Stimulated activated CD4-positive, alpha-beta T cell treated with anti-CD3 and anti-CD28 coated beads, Interleukin-15, amount 100 ng/mL, for 48 hours (primary cell): ENCODE measurements around the gene CIAO3.

Source experiments
- DNase-seq, 2 donors: peaks; one replicate each; pipeline ENCODE4 v3.0.0-alpha.2; 2020; ENCODE audit warnings: low read depth in 2 of 2

The CIAO3 gene

GRCh38 chr16:710500-711075 lies 30.2 kb downstream of the CIAO3 start:
- DNase-seq = no peak

DNA sequence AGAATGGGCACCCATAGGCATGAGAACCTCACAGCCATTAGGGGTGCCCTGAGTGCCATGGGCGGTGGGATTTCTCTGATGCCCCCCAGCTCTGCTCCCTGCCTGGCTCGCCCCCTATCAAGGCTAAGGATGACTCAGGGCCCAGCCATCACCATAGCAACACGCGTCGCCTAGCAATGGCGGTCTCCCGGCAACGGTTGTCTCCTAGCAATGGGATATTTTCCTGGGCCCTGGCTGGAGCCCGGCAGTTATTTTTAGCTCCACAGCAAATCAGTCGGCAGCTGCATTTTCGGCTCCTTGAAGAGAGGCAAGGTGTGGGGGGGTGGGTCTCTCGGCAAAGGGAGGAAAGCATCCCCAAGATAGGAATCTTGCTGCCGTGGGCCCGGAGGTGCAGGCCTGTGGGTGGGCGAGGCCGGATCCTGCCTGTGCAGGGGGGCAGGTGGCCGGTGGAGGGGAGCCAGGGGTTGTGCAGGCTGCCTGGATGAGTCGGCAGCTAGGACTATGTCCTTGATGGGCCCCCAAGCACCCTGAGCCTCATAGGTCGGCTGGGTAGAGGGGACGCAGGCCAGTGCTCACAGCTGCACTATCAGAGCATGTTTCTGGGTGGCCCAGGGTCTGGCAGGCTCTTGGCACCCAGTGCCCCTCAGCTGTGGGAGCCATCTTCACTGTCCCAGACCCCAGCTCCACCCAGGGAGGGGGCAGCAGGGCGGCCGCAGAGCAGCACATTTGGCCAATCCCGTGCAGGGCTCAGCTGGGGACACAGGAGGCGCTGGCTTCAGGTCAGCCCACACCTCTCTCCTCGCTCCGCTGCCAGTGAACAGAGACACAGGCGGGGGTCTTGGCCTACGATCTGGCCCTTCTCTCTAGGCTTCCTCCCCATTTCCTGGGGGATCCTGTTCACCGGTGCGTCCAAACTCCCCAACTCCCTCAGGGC lies 31.0 kb downstream of the CIAO3 start:
- no peak for DNase-seq

DNA sequence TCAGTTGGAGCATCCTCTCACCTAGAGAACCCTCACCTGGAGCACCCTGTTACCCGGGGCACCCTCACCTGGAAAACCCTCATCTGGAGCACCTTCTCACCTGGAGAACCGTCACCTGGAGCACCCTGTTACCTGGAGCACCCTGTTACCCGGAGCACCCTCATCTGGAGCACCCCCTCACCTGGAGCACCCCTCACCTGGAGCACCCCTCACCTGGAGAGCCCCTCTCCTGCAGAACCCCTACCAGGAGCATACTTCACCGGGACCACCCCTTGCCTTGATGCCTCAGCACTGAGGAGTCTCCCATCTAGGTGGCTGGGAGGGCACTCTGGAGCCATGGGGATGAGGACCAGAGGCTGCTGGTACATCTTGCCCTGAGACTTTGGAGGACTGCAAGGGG lies 31.8 kb downstream of the CIAO3 start:
- DNase-seq = no peak

GRCh38 chr16:708019-708418 lies 32.8 kb downstream of the CIAO3 start:
- DNase-seq = no peak

DNA sequence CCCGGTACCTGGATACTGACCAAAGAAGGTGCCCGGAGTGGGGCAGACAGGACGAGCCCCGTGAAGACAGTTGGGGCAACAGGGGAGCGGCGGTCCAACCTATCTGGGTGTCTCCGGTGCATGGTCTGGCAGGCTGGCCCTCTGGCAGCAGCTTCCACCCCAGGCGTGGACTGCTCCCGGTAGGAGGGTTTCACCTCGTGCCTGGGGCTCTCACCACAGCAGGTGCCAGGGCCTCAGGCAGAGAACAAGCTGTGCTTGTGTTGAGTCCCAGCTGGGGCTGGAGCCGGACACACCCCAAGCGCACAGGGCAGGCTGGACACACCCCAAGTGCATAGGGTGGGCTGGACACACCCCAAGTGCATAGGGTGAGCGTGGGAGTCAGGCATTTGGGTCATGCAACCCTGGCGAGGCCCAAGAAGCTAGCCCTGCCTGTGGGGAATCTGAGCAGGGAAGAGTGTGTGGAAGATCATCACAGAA lies 33.7 kb downstream of the CIAO3 start:
- DNase-seq = no peak

GRCh38 chr16:706189-707061 lies 34.4 kb downstream of the CIAO3 start:
- no peak for DNase-seq

GRCh38 chr16:705431-706188 lies 35.2 kb downstream of the CIAO3 start, which contains the start of gene FBXL16:
FBXL16 (minus strand) TSS chr16:705801; CDS start chr16:697405, 8,396 bp downstream.
- DNase-seq = no peak

DNA sequence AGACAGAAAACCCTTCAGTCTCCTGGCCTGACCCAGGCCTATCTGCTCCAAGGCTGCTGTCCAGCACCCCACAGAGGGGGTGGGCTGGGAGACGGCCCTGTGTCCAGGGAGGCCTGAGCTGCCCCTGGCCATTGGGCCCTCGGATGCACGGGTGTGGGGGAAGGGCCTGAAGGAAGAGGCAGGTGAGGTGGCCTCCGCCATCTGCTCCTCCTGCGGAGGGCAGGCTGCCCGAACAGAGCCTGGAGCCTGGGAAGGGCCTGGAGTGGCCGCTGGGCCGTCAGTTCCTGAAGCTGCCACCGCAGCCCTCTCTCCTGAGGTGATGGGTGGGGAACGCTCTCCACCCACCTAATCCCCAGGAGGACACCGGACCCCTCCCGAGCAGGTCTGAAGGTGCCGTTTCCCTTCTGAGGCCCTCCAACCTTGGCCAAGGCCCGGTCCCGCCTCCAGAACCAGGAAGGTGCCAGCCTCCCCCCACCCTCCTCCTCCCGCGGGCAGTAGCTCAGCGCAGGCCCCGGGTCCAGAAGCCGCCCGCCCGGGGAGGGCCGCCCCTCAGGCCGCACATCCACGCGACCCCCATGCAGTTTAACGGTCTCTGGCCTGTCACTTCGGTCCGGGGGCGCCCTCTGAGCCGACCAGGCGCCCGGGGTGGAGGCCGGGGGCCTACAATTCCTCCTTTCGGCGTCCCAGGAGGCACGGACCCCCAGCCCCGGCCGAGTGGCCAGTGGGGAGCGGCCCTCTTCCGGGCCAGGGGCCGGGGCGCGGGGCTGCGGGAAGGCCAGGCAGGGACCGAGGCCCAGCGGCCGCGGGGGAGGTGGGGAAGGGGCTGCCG lies 36.0 kb downstream of the CIAO3 start:
- no peak for DNase-seq

GRCh38 chr16:704047-704446 lies 36.8 kb downstream of the CIAO3 start:
- no peak for DNase-seq

GRCh38 chr16:703406-703805 lies 37.4 kb downstream of the CIAO3 start:
- no peak for DNase-seq

DNA sequence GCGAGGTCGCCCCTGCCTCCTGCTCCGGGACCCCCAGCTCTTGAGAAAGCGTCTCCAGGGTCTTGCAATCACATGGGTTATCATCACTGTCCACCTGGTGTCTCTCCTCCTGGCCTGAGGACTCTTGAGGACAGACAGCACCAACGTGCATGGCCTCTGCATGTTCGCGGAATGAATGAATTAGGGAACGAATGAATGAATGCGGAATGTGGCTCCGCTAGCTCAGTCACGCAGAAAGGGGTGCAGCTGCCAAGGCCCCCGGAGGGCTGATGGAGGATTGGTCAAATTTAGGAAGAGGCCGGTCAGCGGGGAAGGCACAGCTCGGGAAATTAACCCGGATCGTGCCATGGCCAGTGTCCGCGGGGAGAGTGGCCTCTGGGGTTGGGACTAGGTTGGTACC lies 38.5 kb downstream of the CIAO3 start:
- DNase-seq = no peak

GRCh38 chr16:700684-701584 lies 39.9 kb downstream of the CIAO3 start:
- no peak for DNase-seq

- no peak for DNase-seq
Observed at GRCh38 chr16:698911-699671, 41.7 kb downstream of the CIAO3 start.

DNA sequence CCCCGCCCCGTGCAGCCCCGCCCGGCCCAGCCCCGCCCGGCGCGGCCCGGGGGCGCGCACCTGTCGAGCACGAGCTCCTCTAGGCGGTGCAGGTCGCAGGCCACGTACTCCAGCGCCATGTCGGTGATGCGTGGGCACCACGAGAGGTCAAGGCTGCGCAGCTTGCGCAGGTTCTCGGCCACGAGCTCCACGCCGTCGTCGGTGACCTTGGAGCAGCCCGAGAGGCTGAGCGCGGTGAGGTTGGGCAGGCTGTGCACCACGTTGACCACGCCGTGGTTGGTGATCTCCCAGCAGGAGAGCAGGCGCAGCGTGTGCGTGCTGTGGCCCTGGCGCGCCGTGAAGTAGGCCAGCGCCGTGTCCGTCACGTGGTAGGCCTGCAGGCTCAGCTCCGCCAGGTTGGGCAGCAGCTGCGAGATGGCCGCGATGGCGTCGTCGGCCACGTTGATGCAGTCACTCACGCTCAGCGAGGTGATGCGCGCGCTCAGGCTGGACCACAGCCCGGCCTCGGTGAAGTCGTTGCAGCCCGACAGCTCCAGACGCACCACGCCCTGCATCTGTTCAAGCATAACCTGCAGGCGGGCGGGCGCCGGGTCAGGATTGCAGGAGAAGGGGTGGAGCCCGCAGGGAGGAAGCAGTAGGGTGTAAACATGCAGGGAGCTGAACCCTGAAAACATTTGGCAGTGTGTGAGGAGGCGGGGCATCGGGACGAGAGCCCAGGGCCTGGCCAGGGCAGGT lies 45.3 kb downstream of the CIAO3 start:
- peak in 1 of 2 donors; percentile 73 for DNase-seq

DNA sequence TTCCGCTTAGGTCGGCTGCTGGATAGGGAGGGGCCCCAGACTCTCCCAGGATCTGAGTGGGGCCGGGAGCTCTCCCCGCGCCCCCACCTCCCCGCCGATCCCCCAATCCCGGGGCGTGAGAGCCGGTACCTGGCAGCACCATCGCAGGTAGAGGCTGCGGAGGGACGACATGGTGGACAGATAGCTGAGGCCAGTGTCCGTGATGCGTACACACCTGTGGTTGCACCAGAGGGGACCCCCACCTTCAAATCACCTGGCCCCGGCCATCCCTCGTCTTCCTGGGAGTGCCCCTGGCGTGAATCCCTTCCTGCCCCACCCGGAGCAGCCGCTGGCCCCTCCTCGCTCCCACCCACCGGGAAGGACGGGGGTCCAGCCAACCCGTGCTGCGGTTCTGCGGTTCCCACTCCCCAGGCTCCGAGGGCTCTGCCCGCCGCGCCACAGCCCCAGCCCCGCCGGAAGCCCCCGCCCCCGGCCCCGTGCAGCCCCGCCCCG lies 45.9 kb downstream of the CIAO3 start:
- DNase-seq = no peak

- no peak for DNase-seq
Observed at GRCh38 chr16:694187-694862, 46.5 kb downstream of the CIAO3 start.

GRCh38 chr16:693766-694165 lies 47.0 kb downstream of the CIAO3 start:
- no peak for DNase-seq
